ENCODE results near the gene FGD3. TPM values are rescaled to one million over a fixed set of nuclear protein-coding genes. Genes with fewer than 3 reads are reported as not detected.

The FGD3 gene
- total RNA-seq, 1 donor from 2014 or later = 19.9 TPM

DNA sequence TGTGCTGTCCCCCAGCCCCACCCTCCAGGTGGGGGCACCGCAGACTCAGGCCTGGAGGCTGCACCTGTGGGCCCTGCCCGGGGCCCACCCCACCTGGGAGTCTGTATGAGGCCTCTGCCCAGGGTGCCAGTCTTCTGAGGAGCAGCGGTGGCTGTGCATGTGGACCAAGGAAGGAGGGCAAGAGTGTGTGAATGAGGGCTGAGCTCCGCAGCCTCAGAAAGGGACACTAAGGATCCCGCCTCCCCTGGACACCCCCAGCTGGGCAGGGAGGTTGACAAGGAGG lies 19.1 kb downstream of the FGD3 start:
- H3K4me3 ChIP-seq = peak overlapping the region in 1 of 2 donors; percentile 32

DNA sequence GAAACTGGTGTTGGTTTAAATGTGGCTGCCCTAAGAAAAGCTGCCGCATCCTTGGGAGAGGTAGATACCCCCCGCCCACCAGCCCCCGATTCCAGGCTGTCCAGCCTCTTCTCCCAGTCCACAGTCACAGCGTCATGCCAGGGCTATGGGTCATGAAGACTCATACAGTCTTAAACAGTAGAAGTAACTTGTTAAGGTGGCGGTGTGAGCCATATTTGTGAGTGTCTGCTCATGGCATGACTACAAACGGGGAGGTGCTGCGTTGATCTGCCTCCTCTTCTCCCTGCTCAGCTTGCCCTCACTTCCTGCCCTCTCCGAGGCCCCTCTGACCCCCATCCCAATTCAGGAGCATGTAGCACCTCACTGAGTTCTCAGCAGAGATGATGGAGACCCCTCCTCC lies 20.8 kb downstream of the FGD3 start:
- H3K27ac ChIP-seq = no peak overlapping the region
- H3K27me3 ChIP-seq = no peaks in the 10 kb centered on the region
- H3K4me1 ChIP-seq = peaks cover 9% of the 10 kb centered on the region
- TF ChIP-seq, protein P1, sequence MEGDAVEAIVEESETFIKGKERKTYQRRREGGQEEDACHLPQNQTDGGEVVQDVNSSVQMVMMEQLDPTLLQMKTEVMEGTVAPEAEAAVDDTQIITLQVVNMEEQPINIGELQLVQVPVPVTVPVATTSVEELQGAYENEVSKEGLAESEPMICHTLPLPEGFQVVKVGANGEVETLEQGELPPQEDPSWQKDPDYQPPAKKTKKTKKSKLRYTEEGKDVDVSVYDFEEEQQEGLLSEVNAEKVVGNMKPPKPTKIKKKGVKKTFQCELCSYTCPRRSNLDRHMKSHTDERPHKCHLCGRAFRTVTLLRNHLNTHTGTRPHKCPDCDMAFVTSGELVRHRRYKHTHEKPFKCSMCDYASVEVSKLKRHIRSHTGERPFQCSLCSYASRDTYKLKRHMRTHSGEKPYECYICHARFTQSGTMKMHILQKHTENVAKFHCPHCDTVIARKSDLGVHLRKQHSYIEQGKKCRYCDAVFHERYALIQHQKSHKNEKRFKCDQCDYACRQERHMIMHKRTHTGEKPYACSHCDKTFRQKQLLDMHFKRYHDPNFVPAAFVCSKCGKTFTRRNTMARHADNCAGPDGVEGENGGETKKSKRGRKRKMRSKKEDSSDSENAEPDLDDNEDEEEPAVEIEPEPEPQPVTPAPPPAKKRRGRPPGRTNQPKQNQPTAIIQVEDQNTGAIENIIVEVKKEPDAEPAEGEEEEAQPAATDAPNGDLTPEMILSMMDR (IDR thresholded peaks at IDR 0.05) = no peak
- TF ChIP-seq POLR2A (IDR thresholded peaks at IDR 0.05) (no peak), POLR2AphosphoS5 (IDR thresholded peaks at IDR 0.05; ENCODE audit: insufficient read depth in 1 of 2, low read depth in 1 of 2) (no peak)
- no peak for DNase-seq (ENCODE audit: extremely low spot score in 2 of 2)
- no peak overlapping the region for H3K4me3 ChIP-seq
- H3K36me3 ChIP-seq = no peaks in the 10 kb centered on the region
- intact Hi-C loops (cut with DNase I) = no loop called here
- no peaks in the 10 kb centered on the region for H3K9me3 ChIP-seq

More for the DNA sequence above, 19.1 kb downstream of the FGD3 start:
- intact Hi-C loops (cut with DNase I) = no loop called here
- peaks cover 9% of the 10 kb centered on the region for H3K4me1 ChIP-seq
- H3K9me3 ChIP-seq = no peaks in the 10 kb centered on the region
- DNase-seq (ENCODE audit: extremely low spot score in 2 of 2) = no peak
- TF ChIP-seq POLR2AphosphoS5 (IDR thresholded peaks at IDR 0.05; ENCODE audit: insufficient read depth in 1 of 2, low read depth in 1 of 2) (no peak), POLR2A (IDR thresholded peaks at IDR 0.05) (no peak)
- TF ChIP-seq, protein P1 (IDR thresholded peaks at IDR 0.05) = no peak
- H3K27me3 ChIP-seq = no peaks in the 10 kb centered on the region
- no peak overlapping the region for H3K27ac ChIP-seq
- no peaks in the 10 kb centered on the region for H3K36me3 ChIP-seq

DNA sequence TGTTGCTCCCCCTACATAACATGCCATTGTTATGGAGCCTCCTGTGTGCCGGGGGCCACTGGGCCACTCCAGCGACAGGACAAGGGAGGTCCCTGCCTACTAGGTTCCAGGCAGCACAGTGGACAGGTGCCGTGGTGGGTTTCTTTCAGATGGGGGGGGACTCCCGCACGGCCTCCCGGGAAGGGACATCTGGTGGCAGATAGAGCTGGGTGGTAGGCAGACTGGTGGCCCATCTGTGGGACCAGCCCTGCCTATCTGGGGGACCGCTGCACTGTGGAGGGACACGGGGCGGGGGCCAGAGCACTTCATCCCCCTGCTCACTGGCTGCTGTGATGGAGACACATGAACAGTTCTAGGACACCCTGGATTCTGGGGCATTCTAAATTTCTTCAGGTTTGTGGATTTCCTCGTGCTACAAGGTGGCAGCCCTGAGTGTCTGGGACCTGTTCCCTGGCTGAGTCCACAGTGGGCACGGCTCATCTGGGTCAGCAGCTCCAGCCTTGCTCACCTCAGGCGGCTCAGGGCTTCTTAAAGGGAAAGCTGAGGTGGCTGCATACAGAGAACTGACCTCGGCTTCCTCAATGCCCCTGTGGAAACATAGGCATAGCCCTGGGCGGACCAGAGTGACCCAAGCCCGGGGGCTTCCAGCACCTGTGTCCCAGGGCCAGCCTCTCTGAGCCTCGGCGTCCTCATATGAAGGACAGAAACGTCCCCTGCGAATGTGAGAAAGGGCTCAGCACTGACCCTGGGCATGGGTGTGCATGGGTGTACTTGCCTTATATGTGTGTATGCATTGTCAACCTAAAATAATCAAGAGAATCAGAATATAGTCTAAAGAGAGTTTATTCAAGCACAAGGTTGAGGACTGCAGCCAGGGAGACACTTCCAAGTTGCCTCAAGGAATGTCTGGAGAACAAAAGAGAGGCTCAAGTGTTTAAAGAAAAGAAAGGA lies 22.5 kb downstream of the FGD3 start:
- no peak overlapping the region for H3K4me3 ChIP-seq
- H3K36me3 ChIP-seq = no peaks in the 10 kb centered on the region
- intact Hi-C loops (cut with DNase I) = no loop called here
- no peak overlapping the region for H3K27ac ChIP-seq
- no peaks in the 10 kb centered on the region for H3K9me3 ChIP-seq
- peaks cover 9% of the 10 kb centered on the region for H3K4me1 ChIP-seq
- DNase-seq (ENCODE audit: extremely low spot score in 2 of 2) = no peak
- no peaks in the 10 kb centered on the region for H3K27me3 ChIP-seq
- TF ChIP-seq, protein P1 (IDR thresholded peaks at IDR 0.05) = no peak
- TF ChIP-seq POLR2AphosphoS5 (IDR thresholded peaks at IDR 0.05; ENCODE audit: insufficient read depth in 1 of 2, low read depth in 1 of 2) = no peak
- no peak for TF ChIP-seq POLR2A (IDR thresholded peaks at IDR 0.05)

DNA sequence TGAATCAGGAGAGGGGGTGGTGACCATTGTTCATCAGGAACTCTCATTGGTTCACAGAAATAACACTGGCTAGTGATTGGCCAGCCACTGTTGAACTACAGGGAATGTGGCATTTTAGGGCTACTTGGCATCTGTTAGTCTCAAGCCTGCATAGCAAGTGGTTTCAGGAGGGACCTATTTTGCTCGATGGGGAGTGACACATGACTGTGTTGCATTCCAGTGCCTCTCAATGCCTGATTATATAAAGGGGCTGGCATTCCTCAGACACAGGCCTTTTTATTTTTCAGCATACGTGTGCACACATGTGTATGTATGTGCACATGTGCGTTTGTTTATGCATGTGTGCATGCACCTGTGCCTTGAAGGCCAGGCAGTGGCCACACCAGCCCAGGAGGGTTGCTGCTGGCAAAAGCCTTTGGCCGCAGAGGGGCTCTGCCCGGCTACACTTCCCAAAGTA lies 23.2 kb downstream of the FGD3 start:
- Histone ChIP-seq H3K4me1 (peaks cover 9% of the 10 kb centered on the region), H3K27ac (no peak overlapping the region), H3K4me3 (no peak overlapping the region), H3K9me3 (no peaks in the 10 kb centered on the region), H3K36me3 (no peaks in the 10 kb centered on the region), H3K27me3 (no peaks in the 10 kb centered on the region)
- intact Hi-C loops (cut with DNase I) = no loop called here
- TF ChIP-seq POLR2A (IDR thresholded peaks at IDR 0.05) = no peak
- TF ChIP-seq, protein P1 (IDR thresholded peaks at IDR 0.05) = no peak
- no peak for TF ChIP-seq POLR2AphosphoS5 (IDR thresholded peaks at IDR 0.05; ENCODE audit: insufficient read depth in 1 of 2, low read depth in 1 of 2)
- no peak for DNase-seq (ENCODE audit: extremely low spot score in 2 of 2)

DNA sequence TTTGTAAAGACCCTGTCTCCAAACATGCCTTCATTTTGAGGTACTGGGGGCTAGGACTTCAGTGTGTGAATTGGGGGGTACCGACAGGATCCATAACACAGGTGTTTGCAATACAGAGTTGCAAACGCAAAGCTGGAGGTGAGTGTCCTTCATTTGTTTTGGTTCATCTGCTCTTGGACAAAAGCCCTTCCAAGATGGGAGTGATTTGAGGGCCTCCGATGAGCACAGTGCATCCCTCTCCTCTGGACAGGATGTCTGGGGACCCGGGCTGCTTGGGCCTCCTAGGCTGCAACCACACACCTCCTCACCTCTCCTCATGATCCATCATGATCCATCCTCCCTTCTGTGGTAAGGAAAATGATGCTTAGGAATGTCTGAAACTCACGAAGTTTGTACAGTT lies 23.8 kb downstream of the FGD3 start:
- Histone ChIP-seq H3K4me3 (no peak overlapping the region), H3K27me3 (no peaks in the 10 kb centered on the region), H3K9me3 (no peaks in the 10 kb centered on the region), H3K36me3 (no peaks in the 10 kb centered on the region), H3K4me1 (peaks cover 9% of the 10 kb centered on the region), H3K27ac (no peak overlapping the region)
- DNase-seq (ENCODE audit: extremely low spot score in 2 of 2) = no peak
- intact Hi-C loops (cut with DNase I) = no loop called here
- TF ChIP-seq POLR2A (IDR thresholded peaks at IDR 0.05) (no peak), POLR2AphosphoS5 (IDR thresholded peaks at IDR 0.05; ENCODE audit: insufficient read depth in 1 of 2, low read depth in 1 of 2) (no peak)
- TF ChIP-seq, protein P1 (IDR thresholded peaks at IDR 0.05) = no peak

Measured in vagina (tissue), 2 donors.